HepG2 (cell line): ENCODE measurements around the gene APOBEC3C. TPM values are rescaled to one million over a fixed set of nuclear protein-coding genes. Genes with fewer than 3 reads are reported as not detected.

Experiments
- HOXA7 ChIP-seq: sonication (generic); formaldehyde crosslinking; IDR thresholded peaks from 2 replicates; pipeline ENCODE4 v1.8.1; 2022; ENCODE audit warnings: mild to moderate bottlenecking, missing genetic modification reagents, moderate library complexity
- KLF12 ChIP-seq: sonication (generic); formaldehyde crosslinking; IDR thresholded peaks from 2 replicates; pipeline ENCODE4 v1.4.0; 2020; ENCODE audit warnings: missing genetic modification reagents, borderline replicate concordance
- NFIB ChIP-seq: sonication (generic); formaldehyde crosslinking; IDR thresholded peaks from 2 replicates; pipeline ENCODE4 v1.9.0; 2021; ENCODE audit warnings: missing genetic modification reagents, mild to moderate bottlenecking, borderline replicate concordance
- NONO ChIP-seq, 2 experiments: fragments of 450-650 bp in 1 of 2; sonication (generic) in 1 of 2; formaldehyde crosslinking in 1 of 2; IDR thresholded peaks in 1 of 2; conservative IDR thresholded peaks in 1 of 2; 2 replicates each; pipeline versions ENCODE4 v1.6.1 to v1.8.0; 2017 to 2022; ENCODE audit warnings: mild to moderate bottlenecking in 1 of 2, missing genetic modification reagents in 1 of 2, moderate library complexity in 1 of 2
- ZMYM4 ChIP-seq: sonication (generic); formaldehyde crosslinking; IDR thresholded peaks from 2 replicates; pipeline ENCODE4 v1.8.1; 2023; ENCODE audit warnings: mild to moderate bottlenecking, missing genetic modification reagents
- ZNF629 ChIP-seq: sonication (generic); formaldehyde crosslinking; conservative IDR thresholded peaks from 2 replicates; pipeline ENCODE4 v1.5.0; 2020; ENCODE audit warnings: missing genetic modification reagents
- ZNF777 ChIP-seq: sonication (generic); formaldehyde crosslinking; IDR thresholded peaks from 2 replicates; pipeline ENCODE4 v1.4.0; 2020; ENCODE audit warnings: missing genetic modification reagents
- polyA plus RNA-seq, 8 experiments: library from polyadenylated mRNA; depleted of rRNA in 3 of 8; stranded (reverse) in 7 of 8; unstranded in 1 of 8; fragments of >200 nt; fragmentation: Illumina TruSeq in 4 of 8; extraction: Trizol in 4 of 8; gene quantifications; 2 replicates each; pipeline versions ENCODE4 v1.2.1 to v1.2.3, GENCODE V29; 2011 to 2016; ENCODE audit warnings: low read depth in 4 of 8, missing spikeins in 1 of 8, mixed read lengths in 1 of 8; ENCODE audit not compliant: insufficient read depth in 1 of 8
- total RNA-seq, 5 experiments: library from RNA; depleted of rRNA; stranded (reverse); fragments of >200 nt; fragmentation: Illumina TruSeq; extraction: Trizol; gene quantifications; 2 replicates each; pipeline ENCODE4 v1.2.3, GENCODE V29; 2016; ENCODE audit warnings: low read depth in 1 of 5
- TF ChIP-seq, protein P1 (sequence below): sonication (generic); formaldehyde crosslinking; IDR thresholded peaks from 2 replicates; pipeline ENCODE4 v1.5.0; 2020; ENCODE audit warnings: mild to moderate bottlenecking, missing genetic modification reagents, moderate library complexity
- TF ChIP-seq, protein P2 (sequence below): sonication (generic); formaldehyde crosslinking; IDR thresholded peaks from 2 replicates; pipeline ENCODE4 v1.5.1; 2020; ENCODE audit warnings: missing genetic modification reagents, mild to moderate bottlenecking, borderline replicate concordance
- TF ChIP-seq, protein P3 (sequence below): sonication (generic); formaldehyde crosslinking; IDR thresholded peaks from 2 replicates; pipeline ENCODE4 v1.4.0; 2020; ENCODE audit warnings: missing genetic modification reagents, mild to moderate bottlenecking, borderline replicate concordance
- TF ChIP-seq, protein P4 (sequence below), 2 experiments: sonication (generic) in 1 of 2; formaldehyde crosslinking in 1 of 2; IDR thresholded peaks; 2 replicates each; pipeline versions ENCODE4 v1.4.0 to v1.6.1; 2018 to 2020; ENCODE audit warnings: missing genetic modification reagents in 2 of 2, borderline replicate concordance in 1 of 2, low read depth in 1 of 2, mild to moderate bottlenecking in 1 of 2, missing biosample characterization in 1 of 2
- TF ChIP-seq, protein P5 (sequence below): sonication (generic); formaldehyde crosslinking; IDR thresholded peaks from 2 replicates; pipeline ENCODE4 v1.8.0; 2022; ENCODE audit warnings: mild to moderate bottlenecking, missing genetic modification reagents; ENCODE audit not compliant: insufficient replicate concordance
- TF ChIP-seq, protein P6 (sequence below): sonication (generic); formaldehyde crosslinking; IDR thresholded peaks from 2 replicates; pipeline ENCODE4 v1.4.0; 2020; ENCODE audit warnings: mild to moderate bottlenecking, low read depth, missing genetic modification reagents
- TF ChIP-seq, protein P7 (sequence below): sonication (generic); formaldehyde crosslinking; IDR thresholded peaks from 2 replicates; pipeline ENCODE4 v1.4.0; 2020; ENCODE audit warnings: missing genetic modification reagents, borderline replicate concordance

Gene APOBEC3C
- total and polyA plus RNA-seq, 2 of the 13 experiments (the other 11 are each of a cell fraction or from before 2014, with no cell fraction given): 8.9 to 27.6 TPM

DNA sequence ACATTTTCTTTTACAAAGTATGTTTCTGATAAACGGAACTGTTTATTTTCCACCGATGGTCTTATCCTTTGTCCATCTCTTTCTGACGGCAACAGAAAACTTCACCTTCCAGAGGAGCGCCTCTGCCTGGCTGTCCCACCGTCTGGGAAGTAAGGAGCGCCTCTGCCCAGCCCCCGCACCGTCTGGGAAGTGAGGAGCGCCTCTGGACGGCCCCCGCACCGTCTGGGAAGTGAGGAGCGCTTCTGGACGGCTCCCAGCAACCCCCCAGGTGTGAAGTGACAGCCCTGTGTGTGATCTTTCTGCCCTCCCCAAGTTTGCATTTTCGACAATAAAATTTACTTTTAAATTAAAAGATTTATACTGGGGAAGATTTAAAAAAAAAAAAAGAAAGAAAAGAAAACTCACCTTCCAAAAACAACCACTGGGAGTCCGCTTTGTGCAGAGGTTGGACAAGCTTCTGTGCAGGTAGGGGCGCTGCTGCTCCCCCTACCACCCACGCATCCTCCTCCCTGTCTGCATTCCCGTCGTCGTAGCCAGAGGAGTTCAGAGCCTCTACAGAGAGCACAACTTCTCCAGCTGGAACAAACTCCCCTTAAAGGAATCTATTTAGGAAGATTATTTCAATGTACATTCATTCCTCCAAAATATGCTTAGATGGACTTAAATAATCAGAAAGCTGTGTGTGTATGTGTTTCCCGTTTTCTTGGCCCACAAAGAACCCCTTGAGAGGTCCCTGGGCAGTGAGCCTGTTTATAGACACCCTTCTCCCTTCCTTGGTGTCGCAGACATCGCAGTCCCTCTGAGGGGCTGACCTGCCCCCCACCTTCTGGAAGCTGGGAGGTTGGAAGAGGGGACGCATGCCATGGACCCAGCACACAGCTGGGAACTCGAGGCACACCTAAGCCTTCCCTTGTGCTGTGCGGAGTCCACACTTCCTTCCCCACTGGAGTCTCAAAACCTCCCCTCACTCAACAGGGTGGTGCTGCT lies 32.8 kb upstream of the APOBEC3C start (continued):
- TF ChIP-seq NFIB (CRISPR knock-in tag) (no peak), HOXA7 (CRISPR knock-in tag) (no peak), ZNF629 (CRISPR knock-in tag) (0 out of 2 replicates have a peak, but pooled peaks have one; percentile 13), ZMYM4 (CRISPR knock-in tag) (no peak), ZNF777 (CRISPR knock-in tag) (peak; percentile 91), KLF12 (no peak), NONO (IDR thresholded peaks at IDR 0.05) (no peak), NONO (CRISPR knock-in tag; conservative IDR thresholded peaks at IDR 0.05) (no peak)
- TF ChIP-seq, protein P1, sequence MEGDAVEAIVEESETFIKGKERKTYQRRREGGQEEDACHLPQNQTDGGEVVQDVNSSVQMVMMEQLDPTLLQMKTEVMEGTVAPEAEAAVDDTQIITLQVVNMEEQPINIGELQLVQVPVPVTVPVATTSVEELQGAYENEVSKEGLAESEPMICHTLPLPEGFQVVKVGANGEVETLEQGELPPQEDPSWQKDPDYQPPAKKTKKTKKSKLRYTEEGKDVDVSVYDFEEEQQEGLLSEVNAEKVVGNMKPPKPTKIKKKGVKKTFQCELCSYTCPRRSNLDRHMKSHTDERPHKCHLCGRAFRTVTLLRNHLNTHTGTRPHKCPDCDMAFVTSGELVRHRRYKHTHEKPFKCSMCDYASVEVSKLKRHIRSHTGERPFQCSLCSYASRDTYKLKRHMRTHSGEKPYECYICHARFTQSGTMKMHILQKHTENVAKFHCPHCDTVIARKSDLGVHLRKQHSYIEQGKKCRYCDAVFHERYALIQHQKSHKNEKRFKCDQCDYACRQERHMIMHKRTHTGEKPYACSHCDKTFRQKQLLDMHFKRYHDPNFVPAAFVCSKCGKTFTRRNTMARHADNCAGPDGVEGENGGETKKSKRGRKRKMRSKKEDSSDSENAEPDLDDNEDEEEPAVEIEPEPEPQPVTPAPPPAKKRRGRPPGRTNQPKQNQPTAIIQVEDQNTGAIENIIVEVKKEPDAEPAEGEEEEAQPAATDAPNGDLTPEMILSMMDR (CRISPR knock-in tag): peak; percentile 68
- TF ChIP-seq, protein P2, sequence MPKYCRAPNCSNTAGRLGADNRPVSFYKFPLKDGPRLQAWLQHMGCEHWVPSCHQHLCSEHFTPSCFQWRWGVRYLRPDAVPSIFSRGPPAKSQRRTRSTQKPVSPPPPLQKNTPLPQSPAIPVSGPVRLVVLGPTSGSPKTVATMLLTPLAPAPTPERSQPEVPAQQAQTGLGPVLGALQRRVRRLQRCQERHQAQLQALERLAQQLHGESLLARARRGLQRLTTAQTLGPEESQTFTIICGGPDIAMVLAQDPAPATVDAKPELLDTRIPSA (CRISPR knock-in tag): no peak
- TF ChIP-seq, protein P3, sequence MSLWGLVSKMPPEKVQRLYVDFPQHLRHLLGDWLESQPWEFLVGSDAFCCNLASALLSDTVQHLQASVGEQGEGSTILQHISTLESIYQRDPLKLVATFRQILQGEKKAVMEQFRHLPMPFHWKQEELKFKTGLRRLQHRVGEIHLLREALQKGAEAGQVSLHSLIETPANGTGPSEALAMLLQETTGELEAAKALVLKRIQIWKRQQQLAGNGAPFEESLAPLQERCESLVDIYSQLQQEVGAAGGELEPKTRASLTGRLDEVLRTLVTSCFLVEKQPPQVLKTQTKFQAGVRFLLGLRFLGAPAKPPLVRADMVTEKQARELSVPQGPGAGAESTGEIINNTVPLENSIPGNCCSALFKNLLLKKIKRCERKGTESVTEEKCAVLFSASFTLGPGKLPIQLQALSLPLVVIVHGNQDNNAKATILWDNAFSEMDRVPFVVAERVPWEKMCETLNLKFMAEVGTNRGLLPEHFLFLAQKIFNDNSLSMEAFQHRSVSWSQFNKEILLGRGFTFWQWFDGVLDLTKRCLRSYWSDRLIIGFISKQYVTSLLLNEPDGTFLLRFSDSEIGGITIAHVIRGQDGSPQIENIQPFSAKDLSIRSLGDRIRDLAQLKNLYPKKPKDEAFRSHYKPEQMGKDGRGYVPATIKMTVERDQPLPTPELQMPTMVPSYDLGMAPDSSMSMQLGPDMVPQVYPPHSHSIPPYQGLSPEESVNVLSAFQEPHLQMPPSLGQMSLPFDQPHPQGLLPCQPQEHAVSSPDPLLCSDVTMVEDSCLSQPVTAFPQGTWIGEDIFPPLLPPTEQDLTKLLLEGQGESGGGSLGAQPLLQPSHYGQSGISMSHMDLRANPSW (CRISPR knock-in tag): no peak
- TF ChIP-seq, protein P4, sequence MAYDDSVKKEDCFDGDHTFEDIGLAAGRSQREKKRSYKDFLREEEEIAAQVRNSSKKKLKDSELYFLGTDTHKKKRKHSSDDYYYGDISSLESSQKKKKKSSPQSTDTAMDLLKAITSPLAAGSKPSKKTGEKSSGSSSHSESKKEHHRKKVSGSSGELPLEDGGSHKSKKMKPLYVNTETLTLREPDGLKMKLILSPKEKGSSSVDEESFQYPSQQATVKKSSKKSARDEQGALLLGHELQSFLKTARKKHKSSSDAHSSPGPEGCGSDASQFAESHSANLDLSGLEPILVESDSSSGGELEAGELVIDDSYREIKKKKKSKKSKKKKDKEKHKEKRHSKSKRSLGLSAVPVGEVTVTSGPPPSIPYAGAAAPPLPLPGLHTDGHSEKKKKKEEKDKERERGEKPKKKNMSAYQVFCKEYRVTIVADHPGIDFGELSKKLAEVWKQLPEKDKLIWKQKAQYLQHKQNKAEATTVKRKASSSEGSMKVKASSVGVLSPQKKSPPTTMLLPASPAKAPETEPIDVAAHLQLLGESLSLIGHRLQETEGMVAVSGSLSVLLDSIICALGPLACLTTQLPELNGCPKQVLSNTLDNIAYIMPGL (CRISPR knock-in tag; IDR thresholded peaks at IDR 0.05; ENCODE audit: borderline replicate concordance in 1 of 2, low read depth in 1 of 2): peak in 1 of 2 experiments; percentile 54; a peak in 1 of 4 replicates
- TF ChIP-seq, protein P5, sequence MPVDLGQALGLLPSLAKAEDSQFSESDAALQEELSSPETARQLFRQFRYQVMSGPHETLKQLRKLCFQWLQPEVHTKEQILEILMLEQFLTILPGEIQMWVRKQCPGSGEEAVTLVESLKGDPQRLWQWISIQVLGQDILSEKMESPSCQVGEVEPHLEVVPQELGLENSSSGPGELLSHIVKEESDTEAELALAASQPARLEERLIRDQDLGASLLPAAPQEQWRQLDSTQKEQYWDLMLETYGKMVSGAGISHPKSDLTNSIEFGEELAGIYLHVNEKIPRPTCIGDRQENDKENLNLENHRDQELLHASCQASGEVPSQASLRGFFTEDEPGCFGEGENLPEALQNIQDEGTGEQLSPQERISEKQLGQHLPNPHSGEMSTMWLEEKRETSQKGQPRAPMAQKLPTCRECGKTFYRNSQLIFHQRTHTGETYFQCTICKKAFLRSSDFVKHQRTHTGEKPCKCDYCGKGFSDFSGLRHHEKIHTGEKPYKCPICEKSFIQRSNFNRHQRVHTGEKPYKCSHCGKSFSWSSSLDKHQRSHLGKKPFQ (CRISPR knock-in tag): no peak
- TF ChIP-seq, protein P6, sequence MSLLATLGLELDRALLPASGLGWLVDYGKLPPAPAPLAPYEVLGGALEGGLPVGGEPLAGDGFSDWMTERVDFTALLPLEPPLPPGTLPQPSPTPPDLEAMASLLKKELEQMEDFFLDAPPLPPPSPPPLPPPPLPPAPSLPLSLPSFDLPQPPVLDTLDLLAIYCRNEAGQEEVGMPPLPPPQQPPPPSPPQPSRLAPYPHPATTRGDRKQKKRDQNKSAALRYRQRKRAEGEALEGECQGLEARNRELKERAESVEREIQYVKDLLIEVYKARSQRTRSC (CRISPR knock-in tag): no peak
- TF ChIP-seq, protein P7, sequence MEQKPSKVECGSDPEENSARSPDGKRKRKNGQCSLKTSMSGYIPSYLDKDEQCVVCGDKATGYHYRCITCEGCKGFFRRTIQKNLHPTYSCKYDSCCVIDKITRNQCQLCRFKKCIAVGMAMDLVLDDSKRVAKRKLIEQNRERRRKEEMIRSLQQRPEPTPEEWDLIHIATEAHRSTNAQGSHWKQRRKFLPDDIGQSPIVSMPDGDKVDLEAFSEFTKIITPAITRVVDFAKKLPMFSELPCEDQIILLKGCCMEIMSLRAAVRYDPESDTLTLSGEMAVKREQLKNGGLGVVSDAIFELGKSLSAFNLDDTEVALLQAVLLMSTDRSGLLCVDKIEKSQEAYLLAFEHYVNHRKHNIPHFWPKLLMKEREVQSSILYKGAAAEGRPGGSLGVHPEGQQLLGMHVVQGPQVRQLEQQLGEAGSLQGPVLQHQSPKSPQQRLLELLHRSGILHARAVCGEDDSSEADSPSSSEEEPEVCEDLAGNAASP (CRISPR knock-in tag): no peak
